Measurements from ENCODE around the gene MKRN2OS. TPM values are rescaled to one million over a fixed set of nuclear protein-coding genes. Genes with fewer than 3 reads are reported as not detected.

MKRN2OS gene
- total RNA-seq, 1 donor from 2014 or later, result not detected

GRCh38 chr3:12501360-12502020 is 43.8 kb downstream of the MKRN2OS start:
- no peak for DNase-seq (ENCODE audit: low spot score)
- Mint-ChIP-seq H3K4me1 (ENCODE audit: low read depth) (no peaks in the 10 kb centered on the region), H3K4me3 (ENCODE audit: unreplicated experiment) (no peak overlapping the region), H3K27ac (ENCODE audit: unreplicated experiment) (no peak overlapping the region), H3K36me3 (ENCODE audit: low read depth) (peaks cover 9% of the 10 kb centered on the region), H3K27me3 (ENCODE audit: low read depth) (no peaks in the 10 kb centered on the region), H3K9me3 (ENCODE audit: low read depth) (no peaks in the 10 kb centered on the region)
- TF ChIP-seq, protein P1, sequence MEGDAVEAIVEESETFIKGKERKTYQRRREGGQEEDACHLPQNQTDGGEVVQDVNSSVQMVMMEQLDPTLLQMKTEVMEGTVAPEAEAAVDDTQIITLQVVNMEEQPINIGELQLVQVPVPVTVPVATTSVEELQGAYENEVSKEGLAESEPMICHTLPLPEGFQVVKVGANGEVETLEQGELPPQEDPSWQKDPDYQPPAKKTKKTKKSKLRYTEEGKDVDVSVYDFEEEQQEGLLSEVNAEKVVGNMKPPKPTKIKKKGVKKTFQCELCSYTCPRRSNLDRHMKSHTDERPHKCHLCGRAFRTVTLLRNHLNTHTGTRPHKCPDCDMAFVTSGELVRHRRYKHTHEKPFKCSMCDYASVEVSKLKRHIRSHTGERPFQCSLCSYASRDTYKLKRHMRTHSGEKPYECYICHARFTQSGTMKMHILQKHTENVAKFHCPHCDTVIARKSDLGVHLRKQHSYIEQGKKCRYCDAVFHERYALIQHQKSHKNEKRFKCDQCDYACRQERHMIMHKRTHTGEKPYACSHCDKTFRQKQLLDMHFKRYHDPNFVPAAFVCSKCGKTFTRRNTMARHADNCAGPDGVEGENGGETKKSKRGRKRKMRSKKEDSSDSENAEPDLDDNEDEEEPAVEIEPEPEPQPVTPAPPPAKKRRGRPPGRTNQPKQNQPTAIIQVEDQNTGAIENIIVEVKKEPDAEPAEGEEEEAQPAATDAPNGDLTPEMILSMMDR (IDR thresholded peaks at IDR 0.05), result no peak

DNA sequence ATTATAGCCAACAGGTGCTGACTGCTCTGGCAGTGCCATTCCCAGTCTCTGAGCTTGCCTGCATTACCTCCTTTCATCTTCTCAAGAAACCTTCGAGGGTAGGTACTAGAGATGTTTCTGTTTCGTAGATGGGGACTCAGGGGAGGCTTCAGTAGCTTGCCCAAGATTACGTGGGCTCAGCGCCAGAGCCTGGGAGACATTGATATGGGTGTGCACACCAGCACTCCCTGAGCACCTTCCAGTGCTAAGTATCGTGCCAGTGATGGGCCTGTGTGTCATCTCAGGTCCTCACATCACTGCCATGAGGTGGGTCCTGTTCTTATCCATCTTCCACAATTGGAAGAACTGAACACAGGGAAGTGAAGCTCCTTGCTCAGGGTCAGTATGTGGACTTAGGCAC is 45.8 kb downstream of the MKRN2OS start:
- TF ChIP-seq, protein P1 (IDR thresholded peaks at IDR 0.05), result no peak
- Mint-ChIP-seq H3K4me3 (ENCODE audit: unreplicated experiment) (no peak overlapping the region), H3K27ac (ENCODE audit: unreplicated experiment) (no peak overlapping the region), H3K36me3 (ENCODE audit: low read depth) (peaks cover 11% of the 10 kb centered on the region), H3K9me3 (ENCODE audit: low read depth) (no peaks in the 10 kb centered on the region), H3K4me1 (ENCODE audit: low read depth) (no peaks in the 10 kb centered on the region), H3K27me3 (ENCODE audit: low read depth) (no peaks in the 10 kb centered on the region)
- no peak for DNase-seq (ENCODE audit: low spot score)

- Mint-ChIP-seq H3K9me3 (ENCODE audit: low read depth) (no peaks in the 10 kb centered on the region), H3K27ac (ENCODE audit: unreplicated experiment) (no peak overlapping the region), H3K4me1 (ENCODE audit: low read depth) (no peaks in the 10 kb centered on the region), H3K36me3 (ENCODE audit: low read depth) (peaks cover 8% of the 10 kb centered on the region), H3K27me3 (ENCODE audit: low read depth) (no peaks in the 10 kb centered on the region), H3K4me3 (ENCODE audit: unreplicated experiment) (no peak overlapping the region)
- no peak for DNase-seq (ENCODE audit: low spot score)
- TF ChIP-seq, protein P1 (IDR thresholded peaks at IDR 0.05), result no peak
Measured at GRCh38 chr3:12496453-12496761, 48.9 kb downstream of the MKRN2OS start.

- H3K27me3 Mint-ChIP-seq (ENCODE audit: low read depth), result no peaks in the 10 kb centered on the region
- H3K27ac Mint-ChIP-seq (ENCODE audit: unreplicated experiment), result no peak overlapping the region
- H3K4me3 Mint-ChIP-seq (ENCODE audit: unreplicated experiment), result no peak overlapping the region
- no peaks in the 10 kb centered on the region for H3K4me1 Mint-ChIP-seq (ENCODE audit: low read depth)
- peaks cover 8% of the 10 kb centered on the region for H3K36me3 Mint-ChIP-seq (ENCODE audit: low read depth)
- DNase-seq (ENCODE audit: low spot score), result no peak
- no peaks in the 10 kb centered on the region for H3K9me3 Mint-ChIP-seq (ENCODE audit: low read depth)
- TF ChIP-seq, protein P1 (IDR thresholded peaks at IDR 0.05), result peak; percentile 34
Measured at GRCh38 chr3:12495749-12496452, 49.4 kb downstream of the MKRN2OS start.

DNA sequence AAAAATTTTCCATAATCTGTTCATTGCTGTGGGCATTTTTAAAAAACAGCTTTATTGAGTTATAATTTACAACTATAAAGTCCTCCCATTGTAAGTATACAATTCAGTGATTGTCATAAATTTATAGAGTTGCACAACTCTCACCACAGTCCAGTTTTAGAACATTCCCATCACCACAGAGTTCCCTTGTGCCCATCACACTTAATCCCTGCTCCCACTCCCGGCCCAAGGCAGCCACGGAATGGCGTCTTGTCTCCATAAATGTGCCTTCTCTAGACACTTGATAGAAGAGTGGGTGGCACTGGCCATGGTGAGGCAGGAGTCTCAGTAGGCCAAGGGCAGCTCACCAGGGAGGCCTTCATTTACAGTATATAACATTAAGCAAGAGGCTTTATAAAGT is 54.8 kb downstream of the MKRN2OS start:
- H3K36me3 Mint-ChIP-seq (ENCODE audit: low read depth), result peaks cover 3% of the 10 kb centered on the region

More for the DNA sequence above, 54.8 kb downstream of the MKRN2OS start:
- no peak for DNase-seq (ENCODE audit: low spot score)
- Mint-ChIP-seq H3K27me3 (ENCODE audit: low read depth) (no peaks in the 10 kb centered on the region), H3K27ac (ENCODE audit: unreplicated experiment) (no peak overlapping the region), H3K4me3 (ENCODE audit: unreplicated experiment) (no peak overlapping the region), H3K9me3 (ENCODE audit: low read depth) (no peaks in the 10 kb centered on the region), H3K4me1 (ENCODE audit: low read depth) (peaks cover 9% of the 10 kb centered on the region)
- TF ChIP-seq, protein P1 (IDR thresholded peaks at IDR 0.05), result no peak

All from chondrocyte (in vitro differentiated cells).